RWPE2 (cell line): ENCODE measurements around the gene CCDC188.
A peak's percentile ranks its signal among the peaks of the same experiment; 100 is the strongest.

Experiments
- ATAC-seq: fragments of 200-7000 bp; cut with Tn5 transposase; 3 replicates; pipeline ENCODE4 v1.9.1; 2021; ENCODE audit warnings: low read depth
- DNase-seq: peaks from one replicate; pipeline ENCODE4 v3.0.0-alpha.2; 2020; ENCODE audit warnings: low spot score
- H3K27ac ChIP-seq: fragments of 450-650 bp; 2 replicates; pipeline ENCODE4 v1.5.1; 2017; ENCODE audit warnings: mild to moderate bottlenecking; ENCODE audit not compliant: poor library complexity, severe bottlenecking
- H3K27me3 ChIP-seq: fragments of 250-450 bp; sonication (Bioruptor Pico); 2 replicates; pipeline ENCODE4 v1.5.1; 2021; ENCODE audit warnings: mild to moderate bottlenecking, moderate library complexity; ENCODE audit not compliant: insufficient read depth, poor library complexity, severe bottlenecking
- H3K36me3 ChIP-seq: fragments of 250-450 bp; sonication (Bioruptor Pico); 2 replicates; pipeline ENCODE4 v1.5.1; 2020; ENCODE audit warnings: low read depth, mild to moderate bottlenecking, moderate library complexity
- H3K4me1 ChIP-seq: fragments of 250-450 bp; sonication (Bioruptor Pico); 2 replicates; pipeline ENCODE4 v1.5.1; 2021; ENCODE audit warnings: mild to moderate bottlenecking, moderate library complexity; ENCODE audit not compliant: insufficient read depth, poor library complexity, severe bottlenecking
- H3K4me3 ChIP-seq: fragments of 250-450 bp; sonication (Bioruptor Pico); 2 replicates; pipeline ENCODE4 v1.5.1; 2021; ENCODE audit warnings: mild to moderate bottlenecking, moderate library complexity; ENCODE audit not compliant: severe bottlenecking
- H3K9me3 ChIP-seq: fragments of 250-450 bp; sonication (Bioruptor Pico); 2 replicates; pipeline ENCODE4 v1.5.1; 2021; ENCODE audit warnings: mild to moderate bottlenecking, moderate library complexity; ENCODE audit not compliant: severe bottlenecking
- CTCF ChIP-seq: fragments of 450-650 bp; IDR thresholded peaks from one replicate; pipeline ENCODE4 v1.5.1; 2017; ENCODE audit warnings: mild to moderate bottlenecking, moderate library complexity; ENCODE audit not compliant: poor library complexity, severe bottlenecking

The CCDC188 gene

GRCh38 chr22:20131859-20132685, 18.8 kb downstream of the CCDC188 start:
- peak overlapping the region; percentile 54 for H3K27ac ChIP-seq
- ATAC-seq: no peak
- no peak for TF ChIP-seq CTCF
- peak overlapping the region; percentile 99 for H3K4me3 ChIP-seq
- H3K27me3 ChIP-seq: no peaks in the 10 kb centered on the region
- 0 out of 2 replicates have a peak, but pooled peaks cover 5% of the 10 kb centered on the region for H3K36me3 ChIP-seq
- H3K9me3 ChIP-seq: peaks cover 2% of the 10 kb centered on the region
- DNase-seq: no peak
- H3K4me1 ChIP-seq: no peaks in the 10 kb centered on the region

GRCh38 chr22:20131597-20131858, 19.3 kb downstream of the CCDC188 start, which contains the start of gene ZDHHC8:
ZDHHC8 (plus strand) TSS chr22:20131804; CDS start chr22:20131948, 144 bp downstream.
- peak within 1 kb of the TSS; percentile 54 for H3K27ac ChIP-seq
- H3K4me1 ChIP-seq: no peaks in the 10 kb centered on the region
- H3K36me3 ChIP-seq: peaks cover 8% of the 10 kb centered on the region
- no peaks in the 10 kb centered on the region for H3K27me3 ChIP-seq
- H3K9me3 ChIP-seq: peaks cover 2% of the 10 kb centered on the region
- peak within 1 kb of the TSS; percentile 99 for H3K4me3 ChIP-seq
- no peak for TF ChIP-seq CTCF
- DNase-seq: no peak
- 0 out of 3 replicates have a peak, but pooled peaks have one; percentile 5 for ATAC-seq

- H3K9me3 ChIP-seq: peaks cover 2% of the 10 kb centered on the region
- H3K4me1 ChIP-seq: no peaks in the 10 kb centered on the region
- H3K27me3 ChIP-seq: no peaks in the 10 kb centered on the region
- peak overlapping the region; percentile 99 for H3K4me3 ChIP-seq
- no peak for DNase-seq
- peak; percentile 70 for ATAC-seq
- H3K36me3 ChIP-seq: peaks cover 14% of the 10 kb centered on the region
- no peak for TF ChIP-seq CTCF
- H3K27ac ChIP-seq: peak overlapping the region; percentile 54
These were observed 19.9 kb downstream of the CCDC188 start for GRCh38 chr22:20130731-20131596.

DNA sequence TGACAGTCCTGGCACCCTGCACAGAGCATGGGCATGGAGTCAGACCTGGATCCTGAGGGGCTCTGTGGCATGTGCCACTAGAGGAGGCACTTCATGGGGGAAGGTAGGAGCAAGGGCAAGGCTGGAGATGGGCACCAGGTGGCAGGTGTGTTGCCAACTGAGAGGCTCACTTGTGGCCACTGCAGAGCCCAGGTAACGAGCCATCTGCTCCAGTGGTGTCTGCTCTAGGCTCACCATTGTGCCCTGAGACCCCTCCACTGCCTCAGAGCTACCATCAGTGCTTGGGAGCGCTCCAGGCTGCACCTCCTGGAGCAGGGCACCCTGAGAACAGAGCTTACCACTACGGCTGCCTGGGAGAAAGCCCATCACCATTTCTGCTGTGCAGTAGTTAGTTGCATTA, 20.5 kb downstream of the CCDC188 start:
- H3K4me1 ChIP-seq: no peaks in the 10 kb centered on the region
- H3K4me3 ChIP-seq: no peak overlapping the region
- H3K36me3 ChIP-seq: peaks cover 20% of the 10 kb centered on the region
- no peaks in the 10 kb centered on the region for H3K27me3 ChIP-seq
- DNase-seq: no peak
- peak overlapping the region; percentile 54 for H3K27ac ChIP-seq
- TF ChIP-seq CTCF: no peak
- peaks cover 2% of the 10 kb centered on the region for H3K9me3 ChIP-seq
- peak; percentile 20; the same call in 2 of the 3 replicates for ATAC-seq
